Right lobe of liver (tissue), 6 donors: ENCODE data around the gene NAXE. TPM values are rescaled to one million over a fixed set of nuclear protein-coding genes. Genes with fewer than 3 reads are reported as not detected.
A peak's percentile ranks its signal among the peaks of the same experiment; 100 is the strongest.

Source experiments
- ATAC-seq, 4 donors: fragments of 200-7000 bp; cut with Tn5 transposase; one replicate each; pipeline ENCODE4 v1.9.1; 2020; ENCODE audit warnings: mild to moderate bottlenecking in 4 of 4, moderate library complexity in 4 of 4
- DNase-seq, 3 donors: peaks; one replicate each; pipeline ENCODE4 v3.0.0-alpha.2; 2020
- H3K27ac ChIP-seq, 3 donors: fragments of 200-600 bp; one replicate each; pipeline ENCODE4 v1.8.0; 2022
- H3K27me3 ChIP-seq, 2 donors: fragments of 200-600 bp; one replicate each; pipeline ENCODE4 v1.8.0; 2022
- H3K36me3 ChIP-seq, 4 donors: fragments of 200-600 bp; sonication (generic) in 1 of 4; one replicate each; pipeline versions ENCODE4 v1.5.1 to v1.8.0; 2017 to 2022; ENCODE audit warnings: control low read depth in 1 of 4
- H3K4me1 ChIP-seq, 4 donors: fragments of 200-600 bp; sonication (generic) in 1 of 4; one replicate each; pipeline versions ENCODE4 v1.5.1 to v1.8.0; 2017 to 2022; ENCODE audit warnings: control low read depth in 1 of 4
- H3K4me3 ChIP-seq, 3 donors: fragments of 200-600 bp; one replicate each; pipeline ENCODE4 v1.8.0; 2022
- H3K9me3 ChIP-seq, 4 donors: fragments of 200-600 bp; sonication (generic) in 1 of 4; one replicate each; pipeline versions ENCODE4 v1.5.1 to v1.8.0; 2017 to 2022; ENCODE audit warnings: control low read depth in 1 of 4
- CTCF ChIP-seq, 4 donors: fragments of 200-600 bp in 3 of 4; fragments of 450-650 bp in 1 of 4; IDR thresholded peaks; one replicate each; pipeline versions ENCODE4 v1.5.1 to v1.8.0; 2016 to 2022; ENCODE audit warnings: antibody characterized with exemption in 4 of 4, mild to moderate bottlenecking in 2 of 4
- POLR2A ChIP-seq: fragments of 450-650 bp; IDR thresholded peaks from one replicate; pipeline ENCODE4 v1.6.1; 2017; ENCODE audit warnings: antibody characterized with exemption, mild to moderate bottlenecking
- whole genome bisulfite sequencing: methylation state at CpG from one replicate; pipeline ENCODE4 v1.1.6; 2018; ENCODE audit warnings: low coverage, low lambda C conversion rate; ENCODE audit not compliant: insufficient coverage; ENCODE audit errors: missing lambda C conversion rate; 5-methylcytosine and 5-hydroxymethylcytosine counted together
- intact Hi-C, 2 donors: fragments of 100-400 bp; cut with DNase I; formaldehyde crosslinking; loops; one replicate each; pipeline versions ENCODE4 v1.11.2 to v1.14.1; 2022
- total RNA-seq, 6 experiments: library from RNA; depleted of rRNA in 2 of 6; stranded (reverse); fragments of >200 nt in 2 of 6; fragmentation: NEBNext Ultra II Directional in 3 of 6; extraction: Animal tissue kit (Norgen Biotek cat#: 25700) in 3 of 6; gene quantifications; one replicate each; pipeline versions ENCODE4 v1.1.0 to v1.2.4, GENCODE V29; 2016 to 2023
- donor health status: DM: no; HTN: yes; CAD: no.
- donor health status: DM: no; HTN: no; CAD: no.
- donor health status: DM: no; HTN: no; CAD: no.
- donor health status: DM: no; HTN: yes; CAD: no.
- donor health status: DM: no; HTN: yes; CAD: no.

The NAXE gene
- total RNA-seq, 6 experiments from 2014 or later: 37.7 to 72.3 (median 49.4) TPM

DNA sequence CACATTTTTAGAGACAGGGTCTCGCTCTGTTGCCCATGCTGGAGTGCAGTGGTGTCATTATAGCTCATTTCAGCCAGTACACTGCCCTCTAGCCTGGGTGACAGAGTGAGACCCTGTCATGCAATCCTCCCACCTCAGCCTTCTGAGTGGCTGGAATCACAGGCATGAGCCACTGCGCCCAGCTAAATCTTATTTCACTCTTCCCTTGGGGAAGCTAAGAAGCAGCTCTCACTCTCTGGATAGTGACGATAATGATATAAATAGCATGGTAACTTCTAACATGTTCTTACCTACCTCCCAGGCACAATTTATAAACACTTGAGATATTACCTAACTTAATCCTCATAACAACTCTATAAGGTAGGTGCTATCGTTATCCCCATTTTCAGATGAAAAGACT lies 44.1 kb upstream of the NAXE start:
- Histone ChIP-seq H3K4me1 (no peaks in the 10 kb centered on the region), H3K9me3 (no peaks in the 10 kb centered on the region), H3K27ac (no peak overlapping the region), H3K4me3 (no peak overlapping the region), H3K36me3 (no peaks in the 10 kb centered on the region), H3K27me3 (no peaks in the 10 kb centered on the region)
- TF ChIP-seq CTCF (IDR thresholded peaks at IDR 0.05): no peak
- TF ChIP-seq POLR2A: no peak
- DNase-seq (no peak), ATAC-seq (no peak)
- intact Hi-C loops: no loop called here
- 96% methylated on average over 4 of the region's 4 CpGs for WGBS

DNA sequence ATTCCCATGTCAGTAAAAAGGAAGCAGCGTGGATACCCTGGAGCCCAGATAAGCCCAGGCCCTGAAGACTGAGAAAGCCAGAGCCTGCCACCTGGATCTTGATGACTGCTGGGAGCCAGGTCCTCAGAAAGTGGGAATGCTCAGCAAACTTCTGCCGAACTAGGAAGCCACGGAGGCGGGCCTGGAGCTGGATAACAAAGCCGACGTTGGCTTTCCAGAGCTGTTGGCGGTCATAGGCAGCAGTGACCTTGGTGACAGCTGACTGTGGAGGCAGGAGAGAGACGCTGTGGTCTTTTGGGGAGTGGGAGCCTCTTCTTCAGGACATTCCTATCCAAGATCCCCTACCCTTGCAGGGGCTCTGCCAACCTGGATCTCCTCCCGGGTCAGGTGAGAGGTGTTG lies 43.6 kb upstream of the NAXE start:
- no peak overlapping the region for H3K4me3 ChIP-seq
- H3K27me3 ChIP-seq: no peaks in the 10 kb centered on the region
- ATAC-seq: no peak
- H3K9me3 ChIP-seq: no peaks in the 10 kb centered on the region
- intact Hi-C loops: no loop called here
- no peak for TF ChIP-seq CTCF (IDR thresholded peaks at IDR 0.05)
- no peak for TF ChIP-seq POLR2A
- 67% methylated on average over 3 of the region's 9 CpGs for WGBS
- DNase-seq: no peak
- H3K27ac ChIP-seq: no peak overlapping the region
- no peaks in the 10 kb centered on the region for H3K36me3 ChIP-seq
- H3K4me1 ChIP-seq: no peaks in the 10 kb centered on the region

DNA sequence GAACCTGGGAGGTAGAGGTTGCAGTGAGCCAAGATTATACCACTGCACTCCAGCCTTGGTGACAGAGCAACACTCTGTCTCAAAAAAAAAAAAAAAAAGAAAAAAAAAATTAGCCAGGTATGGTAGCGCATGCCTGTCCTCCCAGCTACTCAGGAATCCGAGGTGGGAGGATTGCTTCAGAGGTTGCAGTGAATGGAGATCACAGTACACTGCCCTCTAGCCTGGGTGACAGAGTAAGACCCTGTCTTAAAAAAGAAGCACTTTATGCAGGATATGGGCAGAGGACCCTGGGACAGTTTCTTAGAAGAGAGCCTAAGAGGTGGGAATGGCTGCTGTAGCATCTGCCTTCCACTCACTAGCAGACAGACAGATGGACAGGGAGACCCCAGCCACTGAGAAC lies 42.2 kb upstream of the NAXE start:
- intact Hi-C loops: no loop called here
- Histone ChIP-seq H3K4me3 (no peak overlapping the region), H3K4me1 (no peaks in the 10 kb centered on the region), H3K36me3 (no peaks in the 10 kb centered on the region), H3K27me3 (no peaks in the 10 kb centered on the region), H3K9me3 (no peaks in the 10 kb centered on the region), H3K27ac (no peak overlapping the region)
- DNase-seq: no peak
- TF ChIP-seq CTCF (IDR thresholded peaks at IDR 0.05) (no peak), POLR2A (no peak)
- peak in 1 of 4 donors; percentile 9 for ATAC-seq
- 69% methylated on average over 2 of the region's 2 CpGs for WGBS

DNA sequence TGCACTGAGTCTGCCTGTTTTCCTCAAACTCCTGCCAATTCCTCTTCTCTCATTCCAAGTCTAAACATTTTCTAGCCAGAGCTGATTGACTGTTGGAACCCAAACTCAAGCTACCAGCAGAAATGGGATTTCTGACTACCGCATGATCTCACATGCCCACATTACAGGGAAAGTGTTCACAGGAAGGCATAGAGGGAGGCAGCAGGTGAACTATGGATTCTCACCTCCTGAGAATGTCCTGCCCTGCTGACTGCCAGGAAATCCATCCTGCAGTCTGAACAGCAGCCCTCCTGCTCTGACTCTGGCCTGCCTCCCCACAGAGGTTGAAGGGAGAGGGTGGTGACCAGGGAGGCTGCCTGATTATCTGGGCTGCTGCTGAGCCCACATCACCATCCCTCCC lies 41.7 kb upstream of the NAXE start:
- no peaks in the 10 kb centered on the region for H3K27me3 ChIP-seq
- intact Hi-C loops: no loop called here
- WGBS: 100% methylated on average over 1 of the region's 1 CpG
- H3K9me3 ChIP-seq: no peaks in the 10 kb centered on the region
- TF ChIP-seq POLR2A: no peak
- no peak for TF ChIP-seq CTCF (IDR thresholded peaks at IDR 0.05)
- DNase-seq (no peak), ATAC-seq (no peak)
- H3K4me1 ChIP-seq: no peaks in the 10 kb centered on the region
- H3K27ac ChIP-seq: no peak overlapping the region
- H3K36me3 ChIP-seq: no peaks in the 10 kb centered on the region
- H3K4me3 ChIP-seq: no peak overlapping the region

GRCh38 chr1:156550346-156550745 lies 41.2 kb upstream of the NAXE start:
- 83% methylated on average over 5 of the region's 5 CpGs for WGBS
- Histone ChIP-seq H3K4me1 (no peaks in the 10 kb centered on the region), H3K27me3 (no peaks in the 10 kb centered on the region), H3K36me3 (no peaks in the 10 kb centered on the region), H3K27ac (no peak overlapping the region), H3K4me3 (no peak overlapping the region), H3K9me3 (no peaks in the 10 kb centered on the region)
- DNase-seq: no peak
- ATAC-seq: no peak
- TF ChIP-seq POLR2A (no peak), CTCF (IDR thresholded peaks at IDR 0.05) (no peak)
- intact Hi-C loops: no loop called here
